Cardiac septum (tissue), 1 donor: ENCODE measurements around the gene MICAL1. TPM values are rescaled to one million over a fixed set of nuclear protein-coding genes. Genes with fewer than 3 reads are reported as not detected.

Source experiments
- total RNA-seq: library from RNA; stranded (reverse); fragmentation: NEBNext Ultra II Directional; extraction: Animal tissue kit (Norgen Biotek cat#: 25700); gene quantifications from one replicate; pipeline ENCODE4 v1.2.1, GENCODE V29; 2021
- donor health status: DM: no; HTN: no; CAD: no.

Gene MICAL1
- total RNA-seq, 1 donor from 2014 or later = 7.7 TPM

Other genes with a start within 250 kb of the MICAL1 start
- gene CD164, start 73.3 kb downstream of the MICAL1 start, total RNA-seq = 137 TPM
- 1.2 TPM for gene PPIL6, start 15.1 kb downstream of the MICAL1 start, total RNA-seq
- gene SMPD2, start 15.0 kb downstream of the MICAL1 start, total RNA-seq = 5.1 TPM
- 3.0 TPM for gene ZBTB24, start 27.4 kb upstream of the MICAL1 start, total RNA-seq
- gene AK9, start 235.4 kb upstream of the MICAL1 start, total RNA-seq = 8.3 TPM
- 9.4 TPM for gene FIG4, start 235.5 kb upstream of the MICAL1 start, total RNA-seq